Lower leg skin (tissue), 4 donors: ENCODE measurements around the gene NPTX2. TPM values are rescaled to one million over a fixed set of nuclear protein-coding genes. Genes with fewer than 3 reads are reported as not detected.

Source experiments
- DNase-seq, 2 donors: peaks; one replicate each; pipeline ENCODE4 v3.0.0-alpha.2; 2019; ENCODE audit warnings: low spot score in 2 of 2
- H3K4me3 ChIP-seq: fragments of 200-600 bp; sonication (generic); 2 replicates; pipeline ENCODE4 v1.5.1; 2017; ENCODE audit warnings: mild to moderate bottlenecking, low read depth; ENCODE audit not compliant: poor library complexity, severe bottlenecking
- POLR2A ChIP-seq, 2 donors: fragments of 450-650 bp; IDR thresholded peaks; one replicate each; pipeline ENCODE4 v1.6.1; 2016 to 2017; ENCODE audit warnings: antibody characterized with exemption in 2 of 2, mild to moderate bottlenecking in 1 of 2, moderate library complexity in 1 of 2
- WGBS, 2 donors: methylation state at CpG; one replicate each; pipeline ENCODE4 v1.1.5; 2018; 5-methylcytosine and 5-hydroxymethylcytosine counted together
- intact Hi-C: fragments of 100-400 bp; cut with DNase I; formaldehyde crosslinking; loops from one replicate; pipeline ENCODE4 v1.15.0; 2023; ENCODE audit warnings: low total_unique reads
- total RNA-seq, 4 donors: library from RNA; depleted of rRNA; stranded (reverse); fragments of >200 nt; gene quantifications; one replicate each; pipeline ENCODE4 v1.1.0, GENCODE V29; 2016
- TF ChIP-seq, protein P1 (sequence below), 3 donors: fragments of 450-650 bp; IDR thresholded peaks; one replicate each; pipeline ENCODE4 v1.5.1; 2016; ENCODE audit warnings: antibody characterized with exemption in 3 of 3, mild to moderate bottlenecking in 3 of 3, moderate library complexity in 2 of 3

Gene NPTX2
- total RNA-seq, 4 donors from 2014 or later: 4.2 to 17.6 (median 10.2) TPM

DNA sequence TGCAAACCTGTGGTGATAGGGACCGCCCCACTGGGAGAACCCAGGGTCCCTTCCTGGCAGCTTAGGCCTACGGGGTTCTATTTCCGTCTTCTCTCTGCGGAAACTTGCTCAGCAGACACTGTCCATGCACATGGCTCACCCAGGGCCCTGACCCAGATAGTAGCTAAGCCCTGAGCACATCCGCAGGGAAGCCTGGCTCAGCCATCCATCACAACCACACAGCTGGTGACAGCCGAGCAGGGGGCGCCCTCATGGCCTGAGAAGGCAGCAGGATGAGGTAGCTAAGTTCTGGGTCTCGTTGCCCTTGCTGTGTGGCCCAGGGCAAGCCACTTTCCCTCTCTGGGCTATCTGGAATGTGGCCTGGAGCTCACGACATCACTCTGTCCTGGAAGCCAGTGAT is 23.3 kb downstream of the NPTX2 start:
- H3K4me3 ChIP-seq: no peak overlapping the region
- DNase-seq: no peak
- TF ChIP-seq POLR2A (IDR thresholded peaks at IDR 0.05): no peak
- TF ChIP-seq, protein P1, sequence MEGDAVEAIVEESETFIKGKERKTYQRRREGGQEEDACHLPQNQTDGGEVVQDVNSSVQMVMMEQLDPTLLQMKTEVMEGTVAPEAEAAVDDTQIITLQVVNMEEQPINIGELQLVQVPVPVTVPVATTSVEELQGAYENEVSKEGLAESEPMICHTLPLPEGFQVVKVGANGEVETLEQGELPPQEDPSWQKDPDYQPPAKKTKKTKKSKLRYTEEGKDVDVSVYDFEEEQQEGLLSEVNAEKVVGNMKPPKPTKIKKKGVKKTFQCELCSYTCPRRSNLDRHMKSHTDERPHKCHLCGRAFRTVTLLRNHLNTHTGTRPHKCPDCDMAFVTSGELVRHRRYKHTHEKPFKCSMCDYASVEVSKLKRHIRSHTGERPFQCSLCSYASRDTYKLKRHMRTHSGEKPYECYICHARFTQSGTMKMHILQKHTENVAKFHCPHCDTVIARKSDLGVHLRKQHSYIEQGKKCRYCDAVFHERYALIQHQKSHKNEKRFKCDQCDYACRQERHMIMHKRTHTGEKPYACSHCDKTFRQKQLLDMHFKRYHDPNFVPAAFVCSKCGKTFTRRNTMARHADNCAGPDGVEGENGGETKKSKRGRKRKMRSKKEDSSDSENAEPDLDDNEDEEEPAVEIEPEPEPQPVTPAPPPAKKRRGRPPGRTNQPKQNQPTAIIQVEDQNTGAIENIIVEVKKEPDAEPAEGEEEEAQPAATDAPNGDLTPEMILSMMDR (IDR thresholded peaks at IDR 0.05): no peak
- WGBS, 2 donors: 66 to 74% methylated on average over 9 of the region's 9 CpGs
- intact Hi-C loops: no loop called here

DNA sequence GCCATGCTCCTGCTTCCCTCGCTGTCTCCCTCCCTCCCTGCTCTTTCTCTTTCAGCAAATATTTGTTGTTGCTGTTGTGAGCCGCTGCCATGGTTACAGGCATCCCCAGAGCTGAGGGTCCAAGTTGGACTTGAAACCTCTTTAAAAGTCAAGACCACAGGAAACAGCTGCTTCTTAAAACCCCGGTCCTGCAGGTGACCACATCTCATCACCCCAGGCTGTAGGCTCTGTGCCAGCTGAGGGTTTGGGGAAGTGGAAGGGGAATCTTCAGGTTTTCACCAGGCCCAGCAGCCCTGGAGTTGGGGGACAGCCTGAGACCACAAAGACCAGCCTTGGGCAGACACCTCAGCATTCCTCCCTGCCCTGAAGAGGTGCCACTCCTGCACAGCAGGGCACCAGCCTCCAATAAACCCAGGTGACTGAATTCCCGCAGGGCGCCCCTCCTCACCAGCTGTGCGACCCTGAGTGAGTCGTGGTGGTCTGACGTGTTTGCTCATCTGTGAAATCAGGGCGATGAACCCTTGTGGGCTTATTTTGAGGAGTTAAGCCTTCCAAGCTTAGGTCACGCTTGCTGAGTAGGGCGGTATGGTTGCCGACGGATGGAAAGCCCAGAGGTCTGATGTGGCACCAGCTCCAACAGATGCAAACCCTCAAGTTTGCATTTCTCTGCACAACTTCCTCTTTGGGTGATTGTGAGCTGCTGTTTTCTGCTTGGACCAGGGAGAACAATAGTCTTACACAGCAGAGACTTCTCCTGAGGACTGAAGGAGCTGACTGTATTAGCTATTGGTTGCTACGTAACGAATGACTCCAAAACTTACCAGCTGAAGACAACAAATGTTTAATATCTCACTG is 24.8 kb downstream of the NPTX2 start:
- no peak overlapping the region for H3K4me3 ChIP-seq
- intact Hi-C loops: no loop called here
- no peak for DNase-seq
- TF ChIP-seq, protein P1 (IDR thresholded peaks at IDR 0.05): no peak
- TF ChIP-seq POLR2A (IDR thresholded peaks at IDR 0.05): no peak
- WGBS, 2 donors: 52 to 53% methylated on average over 11 to 15 of the region's 15 CpGs

DNA sequence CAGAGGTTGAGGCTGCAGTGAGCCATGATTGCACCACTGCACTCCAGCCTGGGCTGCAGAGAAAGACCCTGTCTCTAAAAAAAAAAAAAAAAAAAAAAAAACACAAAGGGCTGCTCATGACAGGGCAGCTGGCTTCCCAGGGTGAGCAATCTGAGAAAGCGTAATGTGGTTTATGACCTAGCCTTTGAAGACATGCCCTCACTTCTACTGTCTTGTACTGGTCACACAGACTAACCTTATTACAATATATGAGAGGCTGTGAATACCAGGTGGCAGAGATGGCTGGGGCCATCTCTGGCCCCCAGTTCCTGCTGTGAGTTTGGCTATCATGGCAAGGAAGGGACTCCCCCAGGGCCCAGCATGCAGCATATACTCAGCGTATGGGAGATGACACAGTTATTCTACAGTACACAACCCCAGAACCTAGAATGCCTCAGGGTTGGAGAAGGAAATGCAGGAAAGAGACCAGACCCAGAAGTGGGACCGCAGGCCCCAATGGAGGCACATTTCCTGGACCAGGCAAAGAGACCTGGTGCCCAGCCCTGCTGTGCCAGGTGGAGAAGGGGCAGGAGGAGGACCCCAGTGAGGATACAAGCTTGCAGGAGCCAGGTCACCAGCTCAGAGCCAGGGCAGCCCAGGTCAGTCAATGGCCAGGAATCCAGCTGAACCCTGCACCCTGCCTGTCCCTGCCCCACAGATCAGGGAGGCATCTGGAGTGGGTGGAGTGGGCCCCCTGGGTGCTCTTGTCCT is 26.3 kb downstream of the NPTX2 start:
- intact Hi-C loops: no loop called here
- TF ChIP-seq, protein P1 (IDR thresholded peaks at IDR 0.05): no peak
- no peak for TF ChIP-seq POLR2A (IDR thresholded peaks at IDR 0.05)
- WGBS, 2 donors: 73 to 84% methylated on average over 3 of the region's 3 CpGs
- no peak overlapping the region for H3K4me3 ChIP-seq
- no peak for DNase-seq

DNA sequence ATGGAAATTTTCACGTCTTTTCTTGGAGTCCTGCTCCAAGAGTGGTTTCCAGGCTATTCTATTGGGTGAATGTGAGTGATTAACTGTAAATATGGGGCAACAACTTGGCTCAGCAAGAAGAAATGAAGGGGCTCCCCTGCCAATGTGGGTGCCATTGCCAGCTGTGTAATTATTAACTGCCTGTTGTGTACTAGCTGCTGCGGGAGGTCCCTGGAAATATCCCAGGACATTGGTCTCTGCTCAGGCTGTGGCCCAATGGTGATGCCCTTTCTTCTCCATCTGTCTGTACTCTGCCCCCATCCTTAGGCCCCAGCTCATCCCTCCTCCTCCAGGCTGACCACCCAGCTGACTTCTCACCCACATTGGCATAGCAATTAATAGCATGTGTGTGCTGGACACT is 29.4 kb downstream of the NPTX2 start:
- no peak for DNase-seq
- intact Hi-C loops: no loop called here
- H3K4me3 ChIP-seq: no peak overlapping the region
- 54 to 63% methylated on average over 2 of the region's 2 CpGs for WGBS, 2 donors
- TF ChIP-seq, protein P1 (IDR thresholded peaks at IDR 0.05): no peak
- TF ChIP-seq POLR2A (IDR thresholded peaks at IDR 0.05): no peak

DNA sequence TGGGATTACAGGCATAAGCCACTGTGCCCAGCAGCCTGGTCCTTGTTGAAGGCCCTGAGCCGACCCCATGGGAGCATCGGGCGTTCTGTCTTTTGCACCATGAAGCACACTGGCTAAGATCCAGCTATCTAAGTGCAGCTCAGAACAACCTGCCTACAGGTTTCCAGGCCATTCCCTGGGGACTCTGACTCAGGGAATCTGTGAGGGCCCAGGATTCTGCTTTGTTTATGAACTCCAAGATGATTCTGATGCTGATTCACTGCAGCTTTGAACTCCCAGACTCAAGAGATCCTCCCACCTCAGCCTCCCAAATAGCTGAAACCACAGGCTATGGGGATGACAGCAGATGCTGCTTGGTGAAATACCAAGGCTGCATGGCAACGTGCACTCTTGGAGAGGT is 30.2 kb downstream of the NPTX2 start:
- no peak for DNase-seq
- intact Hi-C loops: no loop called here
- H3K4me3 ChIP-seq: no peak overlapping the region
- TF ChIP-seq POLR2A (IDR thresholded peaks at IDR 0.05): no peak
- TF ChIP-seq, protein P1 (IDR thresholded peaks at IDR 0.05): no peak
- WGBS, 2 donors: 69 to 77% methylated on average over 4 of the region's 4 CpGs
